ENCODE results near the gene PSMA1.
"Not testable (repeated sequence)": the region's sequence is repeated elsewhere in the genome, so short reads cannot be mapped to it uniquely, and the experiment has no call there.

PSMA1 gene

DNA sequence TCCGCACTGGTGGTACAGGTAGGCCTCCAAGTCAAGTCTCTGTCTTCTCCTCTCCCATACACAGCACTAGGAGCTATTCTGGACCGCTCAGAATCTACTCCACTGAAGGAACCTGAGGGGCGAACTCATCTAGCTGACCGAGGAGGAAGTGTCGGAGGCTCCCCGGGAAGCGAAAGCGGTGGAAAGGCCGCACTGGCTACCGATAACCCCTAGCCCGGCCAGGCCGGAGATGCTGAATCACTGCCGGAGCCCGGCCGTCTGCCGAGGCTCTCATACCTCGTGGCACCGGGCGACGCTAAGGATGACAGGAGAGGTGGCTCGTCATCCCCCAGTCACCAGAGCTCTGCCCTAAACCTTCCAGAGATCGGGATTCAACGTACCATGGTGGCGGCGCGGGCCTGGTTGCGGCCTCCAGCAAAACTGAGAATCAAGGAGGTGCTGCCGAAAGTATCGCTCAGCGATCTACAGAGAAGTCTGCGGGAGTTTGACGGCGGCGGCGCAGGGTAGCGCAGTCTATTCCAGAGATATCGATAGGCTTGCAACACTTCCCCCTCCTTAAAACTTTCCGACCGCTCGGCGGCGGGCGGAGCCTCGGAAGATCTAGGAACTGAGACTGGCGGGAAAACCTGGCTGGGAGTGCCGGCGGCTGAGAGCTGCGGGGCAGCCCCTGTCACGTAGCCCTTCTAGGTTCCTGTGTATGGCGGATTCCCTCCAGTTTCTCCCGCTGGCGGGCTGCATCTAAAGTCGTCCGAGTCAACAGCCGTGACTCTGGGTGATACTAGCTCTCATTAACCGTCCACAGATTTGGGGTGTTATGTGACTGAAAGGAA, at the start of gene PSMA1:
Gene PSMA1, minus strand, starts transcription at position 470 of the 830 bp plus-strand sequence. Its CDS starts 87 bp downstream, at position 383.
- H3K27ac ChIP-seq = peak within 1 kb of the TSS; percentile 93
- DNase-seq (ENCODE audit: low read depth, low spot score) = peak; percentile 63

DNA sequence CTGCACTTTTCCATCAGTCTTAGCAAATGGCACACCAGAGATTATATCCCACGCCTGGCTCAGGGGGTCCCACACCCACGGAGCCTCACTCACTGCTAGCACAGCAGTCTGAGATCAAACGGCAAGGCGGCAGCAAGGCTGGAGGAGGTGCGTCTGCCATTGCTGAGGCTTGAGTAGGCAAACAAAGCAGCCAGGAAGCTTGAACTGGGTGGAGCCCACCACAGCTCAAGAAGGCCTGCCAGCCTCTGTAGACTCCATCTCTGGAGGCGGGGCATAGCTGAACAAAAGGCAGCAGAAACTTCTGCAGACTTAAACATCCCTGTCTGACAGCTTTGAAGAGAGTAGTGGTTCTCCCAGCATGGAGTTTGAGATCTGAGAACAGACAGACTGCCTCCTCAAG, 49.3 kb upstream of the PSMA1 start:
- not testable (repeated sequence) for DNase-seq (ENCODE audit: low read depth, low spot score); H3K27ac ChIP-seq

DNA sequence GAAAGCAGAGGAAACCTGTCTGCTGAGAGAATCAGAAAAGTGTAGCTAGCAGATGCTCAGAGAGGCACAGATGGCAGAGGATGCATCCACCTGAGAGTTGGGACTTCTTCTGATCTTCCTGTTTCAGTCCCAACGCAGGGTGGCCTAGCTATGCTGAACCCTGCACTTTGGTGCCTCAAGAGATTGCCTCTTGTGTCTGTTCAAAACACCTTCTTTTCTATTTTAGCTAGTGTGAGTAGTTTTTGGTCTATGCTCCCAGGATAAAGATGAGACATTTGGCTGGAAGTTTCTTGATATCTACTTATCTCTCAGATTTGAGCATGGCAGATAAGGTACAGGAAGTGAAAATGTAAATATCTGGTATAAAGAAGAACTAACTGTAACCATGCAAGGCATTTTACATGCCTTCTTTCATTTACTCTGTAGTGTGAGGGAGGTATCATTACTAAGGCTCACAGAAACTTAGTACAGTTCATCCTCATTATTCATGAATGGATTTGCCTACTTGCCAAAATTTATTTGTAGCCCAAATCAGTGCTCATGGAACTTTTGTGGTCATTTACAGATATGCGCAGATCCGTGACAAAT, 47.0 kb upstream of the PSMA1 start:
- DNase-seq (ENCODE audit: low read depth, low spot score) = no peak
- no peak overlapping the region for H3K27ac ChIP-seq

DNA sequence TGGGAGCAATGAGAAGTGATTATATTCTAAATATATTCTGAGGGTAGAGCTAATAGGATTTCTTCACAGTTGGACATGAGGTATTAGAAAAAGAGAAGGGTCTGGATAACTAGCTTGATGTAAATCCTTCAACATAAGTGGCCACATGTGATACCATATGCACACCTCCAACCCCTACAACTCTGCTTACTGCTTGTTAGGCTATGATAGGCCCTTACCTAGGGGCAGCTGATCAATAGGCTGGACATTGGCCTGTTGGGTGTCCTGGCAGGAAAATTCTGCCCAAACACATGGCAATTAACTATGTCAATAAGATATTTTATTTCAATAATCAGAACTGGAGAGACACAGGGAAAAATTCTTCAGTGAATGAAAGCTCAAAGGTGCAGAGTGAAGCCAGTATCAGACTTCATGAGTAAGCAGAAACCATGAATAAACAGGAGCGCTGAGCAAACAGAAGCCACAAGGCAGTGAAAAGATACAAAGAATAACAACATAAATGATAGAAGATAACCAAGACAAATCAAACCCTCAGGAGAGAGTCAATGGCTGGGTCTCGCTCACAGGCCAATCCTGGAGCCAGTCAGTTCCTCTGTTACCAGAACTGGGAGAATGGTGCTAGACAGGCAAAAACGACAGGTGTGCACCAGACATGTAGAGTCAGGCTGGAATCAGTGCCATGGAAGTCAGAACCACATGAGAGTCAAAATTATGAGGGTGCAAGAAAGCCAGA, 46.3 kb upstream of the PSMA1 start:
- DNase-seq (ENCODE audit: low read depth, low spot score) = no peak
- H3K27ac ChIP-seq = no peak overlapping the region

DNA sequence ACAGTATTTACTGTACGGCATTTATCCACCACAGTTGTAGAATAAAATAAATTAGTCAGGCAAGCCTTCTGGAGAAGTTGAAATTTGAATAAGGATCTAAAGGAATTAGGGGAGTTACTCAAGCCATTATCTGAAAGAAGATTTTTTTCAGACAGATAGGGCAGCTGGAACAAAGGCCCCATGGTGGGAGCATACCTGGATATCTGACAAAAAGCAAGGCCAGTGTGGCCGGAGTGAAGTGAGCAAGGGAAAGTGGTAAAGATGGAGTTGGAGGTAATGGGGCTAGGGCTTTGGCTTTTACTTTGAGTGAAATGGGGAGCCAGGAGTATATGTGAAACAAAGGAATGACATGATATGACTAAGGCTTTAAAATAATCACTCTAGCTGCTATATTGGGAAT, 45.7 kb upstream of the PSMA1 start:
- H3K27ac ChIP-seq = no peak overlapping the region
- DNase-seq (ENCODE audit: low read depth, low spot score) = no peak

DNA sequence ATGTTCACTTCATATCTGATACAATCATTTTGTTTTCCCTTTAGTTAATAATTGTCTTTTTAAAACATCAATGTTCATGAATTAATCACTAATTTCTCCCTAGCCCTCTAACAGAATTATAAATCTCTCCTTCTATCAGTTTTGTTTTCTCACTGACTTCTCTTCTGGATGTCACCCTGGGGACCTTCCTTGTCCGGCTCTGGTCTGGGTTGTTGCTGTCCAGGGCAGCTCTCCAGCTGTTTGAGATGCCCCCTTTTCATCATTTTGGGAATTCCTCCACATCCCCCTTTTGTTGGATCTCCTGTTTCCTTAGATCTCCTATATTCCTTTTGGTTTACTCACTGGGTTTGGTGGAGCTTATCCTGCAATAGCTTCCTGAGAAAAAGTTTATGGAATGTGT, 35.6 kb upstream of the PSMA1 start:
- no peak for DNase-seq (ENCODE audit: low read depth, low spot score)
- no peak overlapping the region for H3K27ac ChIP-seq

DNA sequence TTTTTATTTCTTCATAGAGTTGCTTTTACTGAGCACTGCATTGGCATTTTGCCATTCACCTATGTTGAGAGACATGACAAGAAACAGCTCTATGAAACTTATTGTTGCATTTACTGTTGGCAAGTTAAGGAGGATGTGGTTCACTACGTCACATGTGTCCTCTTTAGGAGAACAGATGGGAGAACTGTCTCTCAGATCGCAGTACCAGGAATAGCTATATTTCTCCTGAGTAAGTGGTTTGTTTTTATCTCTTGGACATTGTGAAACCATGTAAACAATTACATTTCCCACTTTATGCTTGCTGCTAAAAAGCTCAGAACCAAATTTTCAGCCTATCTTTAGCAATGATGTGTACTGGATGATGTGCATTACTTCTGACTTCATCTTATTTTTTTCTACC, 34.8 kb upstream of the PSMA1 start:
- no peak for DNase-seq (ENCODE audit: low read depth, low spot score)
- no peak overlapping the region for H3K27ac ChIP-seq

DNA sequence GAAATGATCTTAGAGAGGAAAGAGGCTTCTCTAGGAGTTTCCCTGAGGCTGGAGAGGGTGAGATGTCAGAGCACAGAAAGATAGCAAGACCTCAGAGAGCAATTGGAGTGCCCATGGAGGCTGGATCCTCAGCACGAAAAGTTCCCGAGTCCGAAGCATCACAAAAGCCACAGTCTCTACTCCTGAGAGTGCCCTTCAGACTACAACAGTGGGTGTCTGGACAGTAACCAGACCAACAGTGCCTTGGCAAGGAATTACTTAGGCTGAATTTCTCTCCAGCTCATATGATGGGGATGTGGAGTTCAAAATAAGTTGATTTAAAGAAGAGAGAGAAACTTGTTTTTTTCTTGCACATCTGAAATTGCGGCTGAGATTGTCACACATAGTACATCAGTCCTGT, 31.9 kb upstream of the PSMA1 start:
- DNase-seq (ENCODE audit: low read depth, low spot score) = no peak
- H3K27ac ChIP-seq = no peak overlapping the region

DNA sequence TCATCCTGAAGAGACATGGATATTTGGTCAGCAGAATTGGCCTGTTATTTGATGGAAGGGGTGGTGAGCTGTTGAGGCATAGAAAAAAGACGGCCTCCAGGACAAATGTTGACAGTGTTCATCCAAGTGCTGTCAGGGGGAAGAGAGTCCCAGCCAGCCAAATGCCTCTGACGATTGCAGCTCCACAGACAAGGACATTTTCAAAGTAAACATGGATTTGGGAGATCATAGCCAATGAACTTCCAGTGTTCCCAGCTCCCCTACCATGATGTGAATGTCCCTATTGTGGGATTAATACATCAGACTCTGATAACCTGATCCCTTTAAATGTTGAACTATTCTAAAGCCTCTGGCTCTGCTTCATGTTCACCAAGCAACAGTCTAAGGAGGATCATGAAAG, 31.2 kb upstream of the PSMA1 start:
- no peak overlapping the region for H3K27ac ChIP-seq
- no peak for DNase-seq (ENCODE audit: low read depth, low spot score)

DNA sequence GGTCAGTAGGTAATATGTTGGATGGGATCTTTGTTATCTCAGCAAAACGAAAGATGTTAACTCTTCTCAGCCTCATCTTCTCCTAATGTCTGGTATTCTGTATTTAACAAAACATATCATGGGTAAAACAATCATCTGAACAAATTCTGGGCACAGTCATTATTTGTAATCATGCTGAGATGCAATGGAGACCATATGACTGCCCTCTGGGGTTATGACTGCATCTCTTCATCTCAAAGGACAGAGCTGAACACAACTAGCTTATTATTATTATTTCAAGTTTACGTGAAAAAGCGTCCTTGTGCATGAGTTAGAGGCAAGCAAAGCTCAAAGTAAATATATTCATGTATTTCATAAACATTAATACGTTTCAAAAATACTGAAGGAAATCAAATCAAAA, 29.7 kb upstream of the PSMA1 start:
- no peak overlapping the region for H3K27ac ChIP-seq
- no peak for DNase-seq (ENCODE audit: low read depth, low spot score)

DNA sequence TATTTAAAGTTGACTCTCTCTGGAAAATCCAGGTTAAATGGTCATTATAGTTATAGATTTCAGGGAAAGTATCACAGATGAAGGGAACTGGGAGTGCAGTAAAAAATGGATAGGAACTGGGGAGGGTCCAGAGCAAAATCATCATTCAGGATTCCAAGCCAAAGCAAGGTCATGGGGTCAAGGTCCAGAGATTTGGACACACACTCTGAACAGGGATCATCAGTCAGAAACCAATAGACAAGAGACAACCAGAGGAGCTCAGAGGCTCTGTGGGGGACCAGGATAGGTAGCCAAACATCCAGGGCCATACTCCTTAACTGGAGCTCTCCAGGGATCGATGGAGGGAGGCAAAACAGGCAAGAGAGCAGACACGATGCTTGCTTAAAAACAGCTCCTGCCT, 27.3 kb upstream of the PSMA1 start:
- H3K27ac ChIP-seq = no peak overlapping the region
- no peak for DNase-seq (ENCODE audit: low read depth, low spot score)

DNA sequence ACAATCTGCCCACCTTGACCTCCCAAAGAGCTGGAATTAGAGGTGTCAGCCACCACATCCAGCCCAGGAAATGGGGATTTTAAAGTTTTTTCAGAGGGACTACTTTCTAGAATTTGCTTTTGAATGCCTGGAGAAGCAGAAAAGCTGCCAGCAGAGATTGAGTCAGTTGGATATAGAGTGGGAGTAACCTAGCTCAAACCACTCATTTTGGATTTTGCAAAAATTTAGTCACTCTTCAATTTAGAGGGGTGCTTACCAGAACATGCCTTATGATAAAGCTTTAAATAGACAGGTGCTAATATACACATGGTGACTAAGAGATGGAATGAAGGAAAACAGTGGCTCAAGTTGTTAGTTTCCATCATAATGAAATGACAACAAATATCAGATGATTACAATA, 26.5 kb upstream of the PSMA1 start:
- H3K27ac ChIP-seq = no peak overlapping the region
- no peak for DNase-seq (ENCODE audit: low read depth, low spot score)

DNA sequence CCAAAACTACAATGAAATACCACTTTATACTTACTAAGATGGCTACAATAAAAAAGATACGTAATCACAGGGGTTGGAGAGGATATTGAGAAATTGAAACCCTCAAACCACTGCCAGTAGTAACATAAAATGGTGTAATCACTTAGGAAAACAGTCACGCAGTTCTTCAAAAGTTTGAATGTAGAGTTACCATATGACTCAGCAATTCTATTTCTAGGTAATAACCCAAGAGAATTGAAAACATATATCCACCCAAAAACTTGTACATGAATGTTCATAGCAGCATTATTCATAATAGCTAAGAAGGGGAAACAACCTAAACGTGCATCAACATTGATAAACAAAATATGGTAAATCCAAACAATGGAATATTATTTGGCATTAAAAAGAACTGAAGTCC, 24.4 kb upstream of the PSMA1 start:
- no peak for DNase-seq (ENCODE audit: low read depth, low spot score)
- no peak overlapping the region for H3K27ac ChIP-seq

DNA sequence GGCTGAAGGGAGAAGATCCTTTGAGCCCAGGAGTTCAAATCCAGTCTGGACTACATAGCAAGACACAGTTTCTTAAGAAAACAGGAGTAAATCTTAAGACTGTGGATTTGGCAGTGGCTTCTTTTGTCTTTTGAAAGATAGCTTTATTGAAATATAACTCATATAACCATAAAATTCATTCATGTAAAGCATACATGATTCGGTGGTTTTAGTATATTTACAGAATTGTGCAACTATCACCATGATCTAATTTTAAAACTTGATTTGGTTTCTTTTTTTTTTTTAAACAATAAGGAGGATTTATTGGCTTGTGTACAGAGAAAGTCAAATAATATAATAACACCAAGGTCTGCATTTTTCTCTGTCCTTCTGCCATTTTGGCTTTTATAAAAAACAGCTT, 23.1 kb upstream of the PSMA1 start:
- no peak overlapping the region for H3K27ac ChIP-seq
- no peak for DNase-seq (ENCODE audit: low read depth, low spot score)

DNA sequence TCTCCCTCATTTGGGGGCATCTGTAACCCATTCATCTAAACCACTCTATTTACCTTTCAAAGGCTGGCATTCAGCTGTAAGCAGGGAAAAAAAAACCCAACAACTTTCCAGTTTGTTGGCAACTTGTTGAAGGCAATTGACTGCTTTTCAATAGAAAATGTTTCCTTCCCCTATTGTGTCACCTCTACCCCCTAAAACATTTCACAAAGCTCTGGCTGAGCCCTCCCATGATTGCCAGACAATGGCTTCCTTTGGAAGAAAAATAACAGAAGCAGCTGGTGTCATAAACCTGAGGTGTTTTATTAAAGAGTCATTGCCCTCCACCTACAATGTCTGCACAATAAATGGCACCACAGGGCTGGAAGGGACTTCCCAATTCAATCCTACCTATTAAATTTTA, 22.1 kb upstream of the PSMA1 start:
- DNase-seq (ENCODE audit: low read depth, low spot score) = no peak
- H3K27ac ChIP-seq = no peak overlapping the region

DNA sequence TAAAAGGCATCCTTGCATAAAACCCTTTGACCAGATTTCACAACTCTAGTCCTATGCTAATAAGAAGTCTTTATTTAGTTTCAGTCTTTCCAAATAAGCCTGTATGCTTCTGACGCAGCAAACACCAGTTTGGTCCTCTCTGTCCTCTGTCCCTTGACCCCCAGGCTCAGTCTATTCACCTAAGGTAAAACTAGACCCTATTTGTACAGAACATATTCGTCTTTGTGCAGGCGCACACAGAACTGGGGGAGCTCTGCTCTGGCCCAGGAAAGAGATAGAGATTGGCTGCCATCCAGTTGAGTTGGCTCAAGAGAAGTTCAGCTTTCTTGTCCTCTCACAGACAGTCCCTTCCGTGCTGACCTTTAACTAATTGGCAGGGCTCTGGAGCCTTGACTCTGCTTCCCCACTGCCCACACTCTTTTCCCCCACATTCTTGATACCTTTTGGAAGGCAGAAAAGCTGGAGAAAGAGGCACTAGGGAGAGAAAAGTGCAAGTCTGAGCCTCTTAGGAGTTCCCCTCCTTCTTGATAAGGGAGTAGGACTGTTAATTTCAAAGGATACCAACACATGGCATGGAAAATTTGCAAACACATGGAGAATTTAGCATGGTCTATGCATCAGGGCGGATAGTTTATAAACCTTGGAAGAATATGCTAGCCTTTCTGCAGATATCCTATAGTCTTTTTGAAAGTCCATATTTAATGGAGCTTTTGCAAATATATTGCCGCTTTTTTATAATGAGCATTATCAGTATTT, 21.2 kb upstream of the PSMA1 start:
- DNase-seq (ENCODE audit: low read depth, low spot score) = no peak
- H3K27ac ChIP-seq = no peak overlapping the region

DNA sequence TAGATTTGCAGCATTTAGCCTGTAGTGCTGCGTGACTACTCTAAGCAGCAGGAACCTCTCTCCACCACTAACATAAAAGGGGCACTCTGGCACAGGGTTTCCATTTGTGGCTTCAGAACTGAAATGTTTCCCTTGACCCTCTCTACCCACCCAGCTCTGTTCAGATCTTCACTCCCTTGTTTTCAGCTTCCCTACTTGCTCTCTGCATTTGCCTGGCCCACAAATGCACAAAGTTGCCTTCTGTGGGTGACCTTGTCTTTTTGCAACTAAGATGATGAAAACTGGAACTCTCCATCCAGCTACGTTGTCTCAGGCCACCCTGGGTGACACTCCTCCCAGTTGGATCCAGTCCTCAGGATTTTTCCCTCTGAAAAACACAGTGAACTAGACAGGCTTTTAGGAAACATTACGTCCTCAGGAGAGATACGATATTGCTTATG, 19.8 kb upstream of the PSMA1 start:
- H3K27ac ChIP-seq = no peak overlapping the region
- DNase-seq (ENCODE audit: low read depth, low spot score) = no peak

DNA sequence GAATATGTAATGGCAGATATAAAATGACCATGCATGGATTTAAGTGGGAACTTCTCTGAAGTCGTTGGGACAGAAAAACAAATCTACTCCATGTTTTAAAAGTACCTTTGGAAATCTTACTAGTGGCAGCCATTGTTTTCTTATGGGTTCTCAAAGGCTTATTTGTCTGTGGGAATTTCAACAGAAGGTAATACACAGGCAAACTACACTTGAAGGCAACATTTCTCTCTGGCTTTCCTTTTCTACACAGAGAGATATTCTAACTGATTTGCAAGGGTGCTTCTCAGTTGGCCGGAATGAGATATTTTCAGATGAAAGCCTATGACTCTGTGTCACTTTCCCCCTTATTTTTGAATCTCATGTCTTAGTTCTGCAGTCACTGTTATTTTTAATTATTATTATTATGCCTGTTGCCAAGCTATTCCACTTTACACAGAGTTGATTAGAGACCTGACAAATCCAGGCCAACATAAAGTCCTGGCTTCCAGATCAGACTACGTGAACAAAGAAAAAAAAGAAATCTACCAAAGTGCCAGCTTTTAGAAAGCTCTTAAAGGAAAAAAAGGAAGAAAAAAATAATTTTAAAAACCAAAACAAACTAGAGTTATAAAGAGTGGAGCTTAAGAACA, 18.9 kb upstream of the PSMA1 start:
- H3K27ac ChIP-seq = no peak overlapping the region

DNA sequence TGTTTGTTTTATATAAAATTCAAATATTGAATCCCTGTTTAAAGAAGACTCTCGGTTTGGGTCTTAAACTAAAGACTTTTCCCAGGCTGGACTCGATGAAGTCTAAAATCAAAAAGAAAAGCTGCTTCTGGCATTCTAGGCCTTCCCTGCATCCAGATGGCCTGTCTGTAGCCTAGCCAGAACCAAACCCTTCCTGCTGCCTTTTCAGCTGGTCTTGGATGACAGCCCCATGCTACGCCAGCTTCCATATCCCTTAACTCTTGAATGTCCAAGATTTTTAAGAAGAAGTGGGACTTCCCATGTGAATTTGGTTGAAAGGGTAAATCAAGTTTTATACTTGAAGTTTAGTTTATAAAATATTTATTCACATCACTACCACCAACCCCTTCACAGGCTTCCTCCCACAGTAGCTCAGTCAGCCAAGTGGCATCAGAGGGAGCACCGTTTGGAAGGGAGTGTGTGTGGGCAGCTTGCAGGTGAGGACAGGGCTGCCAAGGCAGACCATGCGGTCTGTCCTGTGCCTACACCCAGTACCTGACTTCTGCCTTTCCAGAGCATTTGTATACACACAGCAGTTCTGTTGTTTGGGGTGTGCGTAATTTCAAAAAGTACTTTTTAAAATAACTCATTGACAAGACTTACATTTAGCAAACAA, 18.2 kb upstream of the PSMA1 start:
- no peak overlapping the region for H3K27ac ChIP-seq
- no peak for DNase-seq (ENCODE audit: low read depth, low spot score)

More for the DNA sequence above, 18.9 kb upstream of the PSMA1 start:
- DNase-seq (ENCODE audit: low read depth, low spot score) = no peak

DNA sequence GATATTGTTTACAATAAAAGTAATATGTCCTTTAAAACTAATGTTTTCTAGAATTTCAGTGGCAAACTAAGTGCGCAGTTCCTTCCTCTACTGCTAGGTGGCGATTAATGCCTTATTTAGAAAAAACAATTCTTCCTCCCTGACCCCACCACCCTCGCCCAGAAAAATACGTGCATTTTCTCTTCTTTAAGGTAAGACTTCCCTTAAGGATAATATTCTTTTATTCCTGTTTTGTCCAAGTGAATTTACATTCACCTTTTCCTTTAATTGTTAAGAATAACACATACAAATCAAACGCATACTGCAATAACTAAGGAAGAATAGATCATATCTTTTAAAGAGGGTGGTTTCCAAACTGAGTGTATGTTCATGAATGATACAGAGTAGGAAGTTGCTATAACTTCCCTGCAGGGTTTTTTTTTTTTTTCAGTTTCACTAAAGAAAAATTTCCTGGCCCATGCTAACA, 17.0 kb upstream of the PSMA1 start:
- no peak for DNase-seq (ENCODE audit: low read depth, low spot score)
- no peak overlapping the region for H3K27ac ChIP-seq
